HG03342 (cell line): ENCODE measurements around the gene MPPED2.

Source experiments
- ATAC-seq: cut with Tn5 transposase; IDR thresholded peaks from one replicate; pipeline ENCODE4 v1.9.1; 2021; ENCODE audit warnings: mild to moderate bottlenecking, moderate library complexity; ENCODE audit not compliant: unreplicated experiment

The MPPED2 gene

GRCh38 chr11:30488304-30488998 is 97.7 kb downstream of the MPPED2 start:
- no peak for ATAC-seq

DNA sequence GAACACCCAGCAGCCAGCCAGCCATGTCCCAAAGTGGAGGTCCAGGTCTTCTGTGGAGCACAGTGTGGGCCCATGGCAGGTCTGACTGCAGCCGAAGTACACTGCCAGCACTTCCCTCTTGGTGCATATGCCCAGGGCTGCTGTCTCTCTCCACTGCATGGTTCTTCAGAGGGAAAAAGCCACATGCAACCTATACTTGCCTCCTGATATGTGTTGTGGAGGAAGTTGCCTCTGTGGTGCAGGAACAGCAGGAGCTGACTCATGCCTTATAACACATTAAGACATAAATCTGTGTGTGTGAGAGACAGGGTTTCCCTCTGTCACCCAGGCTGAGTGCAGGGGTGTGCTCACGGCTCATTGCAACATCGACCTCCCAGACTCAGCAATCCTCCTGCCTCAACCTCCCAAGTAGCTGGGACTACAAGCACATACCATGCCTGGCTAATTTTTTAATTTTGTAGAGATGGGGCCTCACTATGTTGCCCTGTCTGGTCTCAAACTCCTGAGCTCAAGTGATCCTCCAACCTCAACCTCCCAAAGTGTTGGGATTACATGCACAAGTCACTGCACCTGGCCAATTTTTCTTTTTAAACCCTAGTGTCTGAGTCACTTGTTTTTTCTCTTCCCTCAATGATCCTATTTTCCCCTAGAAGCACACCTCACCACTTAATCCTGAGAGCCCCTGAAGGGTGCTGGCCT is 98.8 kb downstream of the MPPED2 start:
- no peak for ATAC-seq

DNA sequence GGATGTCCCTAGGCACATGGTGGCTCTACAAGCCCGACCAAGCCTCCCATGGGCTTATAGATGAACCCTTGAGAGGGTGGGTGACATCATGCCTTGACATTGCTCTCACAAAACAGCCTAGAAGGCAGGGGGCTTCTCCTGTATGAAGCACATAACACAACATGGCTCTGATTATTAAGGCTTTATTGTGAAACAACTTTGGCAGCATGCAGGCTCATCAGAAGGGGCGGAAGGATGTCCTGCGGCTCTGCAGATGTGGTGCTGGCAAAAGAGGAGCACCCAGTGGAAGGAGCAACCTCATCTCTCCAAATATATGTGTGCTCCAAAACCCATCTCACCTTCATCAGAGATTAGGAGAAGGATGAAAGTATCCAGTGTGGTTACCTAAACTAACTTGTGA is 100.4 kb downstream of the MPPED2 start:
- no peak for ATAC-seq

DNA sequence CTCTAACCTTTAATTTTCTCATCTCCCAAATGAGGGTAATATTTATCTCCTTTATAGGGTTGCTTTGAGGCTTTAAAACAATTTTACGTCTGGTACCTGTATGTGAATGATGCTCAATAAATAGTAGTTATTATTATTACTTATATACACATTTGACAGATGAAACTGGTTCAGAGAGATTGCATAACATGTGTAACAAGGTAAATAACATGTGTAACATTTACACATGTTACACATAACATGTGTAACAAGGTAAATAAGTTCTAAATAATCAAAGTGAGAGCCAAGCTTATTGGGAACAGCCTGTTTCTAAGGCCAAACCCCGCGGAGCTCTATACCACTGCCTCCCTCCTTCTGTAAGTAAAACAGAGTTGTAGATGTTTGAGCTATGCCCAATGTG is 100.9 kb downstream of the MPPED2 start:
- ATAC-seq: no peak

DNA sequence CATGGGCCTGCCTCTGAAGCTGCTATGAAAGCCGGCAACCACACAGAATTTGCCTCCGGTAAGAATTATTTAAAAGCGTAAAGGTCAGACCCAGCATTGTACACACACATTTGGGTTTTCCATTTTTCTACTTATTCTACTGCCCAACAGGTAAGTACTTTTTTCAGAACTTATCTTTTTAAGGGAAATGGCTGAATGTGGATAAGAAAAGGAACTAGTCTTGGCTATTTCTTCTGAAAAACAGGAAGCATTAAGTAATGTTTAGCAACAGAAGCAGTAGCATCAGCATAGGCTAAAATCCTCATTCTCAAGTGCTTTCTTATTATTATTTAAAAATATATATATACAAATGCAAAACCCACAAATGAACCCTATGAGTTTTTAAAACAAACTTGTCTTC is 103.1 kb downstream of the MPPED2 start:
- ATAC-seq: no peak

- ATAC-seq: no peak
Measured at GRCh38 chr11:30481796-30482195, 104.4 kb downstream of the MPPED2 start.

DNA sequence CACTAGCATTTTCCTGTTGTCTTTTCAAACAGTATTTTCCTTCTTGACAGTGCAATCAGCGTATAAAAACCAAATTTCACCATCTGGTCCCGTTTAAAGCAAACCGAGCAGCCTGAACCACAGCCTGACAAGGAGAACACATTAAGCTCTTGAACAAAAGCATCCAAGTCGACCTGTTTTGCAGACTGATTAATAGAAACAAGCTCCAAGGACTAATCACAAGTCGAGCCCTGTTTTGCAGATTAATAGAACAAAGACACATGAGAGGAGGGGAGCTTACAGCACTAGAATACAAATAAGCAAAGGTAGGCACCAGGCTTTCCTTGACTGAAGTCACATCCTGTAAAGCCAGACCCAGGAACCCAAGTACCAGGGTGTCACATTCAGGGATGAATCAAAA is 104.8 kb downstream of the MPPED2 start:
- no peak for ATAC-seq

DNA sequence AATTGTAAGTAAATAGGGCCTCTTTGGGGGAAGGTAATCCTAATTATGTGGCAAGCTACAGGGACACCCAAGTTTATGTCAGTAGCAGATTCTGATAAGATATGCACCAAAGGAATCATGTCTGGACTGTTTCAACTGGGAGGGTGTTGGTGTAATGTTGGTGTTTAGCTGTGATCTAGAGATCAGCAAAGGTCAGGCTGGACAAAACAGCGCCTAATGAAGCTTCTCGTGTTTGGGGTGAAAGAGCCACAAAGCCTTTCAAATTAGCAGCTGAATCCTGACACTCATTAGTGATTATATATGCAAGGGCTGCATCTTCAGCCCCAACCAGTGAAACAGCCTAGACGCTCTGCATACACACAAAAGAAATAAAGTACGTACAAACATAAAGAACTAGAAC is 106.3 kb downstream of the MPPED2 start:
- no peak for ATAC-seq

- no peak for ATAC-seq
Measured at GRCh38 chr11:30478923-30479322, 107.2 kb downstream of the MPPED2 start.

DNA sequence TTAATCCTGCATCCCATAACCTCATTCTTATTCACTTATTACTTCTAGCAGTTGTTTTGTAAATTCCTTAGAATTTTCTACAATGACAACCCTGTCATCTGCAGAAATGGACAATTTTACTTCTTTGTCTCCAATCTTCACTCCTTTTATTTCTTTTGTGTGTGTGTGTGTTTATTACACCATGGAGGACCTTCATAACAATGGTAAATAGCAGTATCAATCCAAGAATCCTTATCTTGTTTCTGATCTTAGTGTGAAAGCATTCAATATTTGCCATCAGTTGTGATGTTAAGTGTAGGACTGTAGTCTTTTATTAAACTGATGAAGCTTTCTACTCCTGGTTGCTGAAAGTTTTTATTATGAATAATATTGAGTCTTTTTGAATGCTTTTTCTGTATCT is 109.1 kb downstream of the MPPED2 start:
- ATAC-seq: no peak

GRCh38 chr11:30474151-30474954 is 111.8 kb downstream of the MPPED2 start:
- no peak for ATAC-seq

GRCh38 chr11:30471244-30471643 is 114.9 kb downstream of the MPPED2 start:
- ATAC-seq: no peak

DNA sequence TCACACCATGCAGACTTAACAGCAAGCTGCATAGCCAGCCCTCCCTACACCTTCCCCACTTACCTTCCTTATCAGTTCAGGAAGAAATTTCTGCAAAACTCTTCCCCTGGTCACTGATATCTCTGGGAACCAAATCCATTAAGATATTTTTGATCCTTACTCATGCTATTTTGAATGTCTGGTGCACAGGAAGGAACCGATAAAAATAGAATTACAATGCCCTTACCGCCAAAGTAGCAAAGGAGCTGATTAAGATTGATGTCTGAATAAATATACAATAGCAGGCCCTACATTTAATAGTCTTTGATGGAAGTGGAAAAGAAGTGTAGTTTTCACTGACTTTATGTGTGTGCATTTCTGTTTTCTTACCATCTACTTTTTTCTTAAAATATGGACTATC is 117.3 kb downstream of the MPPED2 start:
- ATAC-seq: no peak

DNA sequence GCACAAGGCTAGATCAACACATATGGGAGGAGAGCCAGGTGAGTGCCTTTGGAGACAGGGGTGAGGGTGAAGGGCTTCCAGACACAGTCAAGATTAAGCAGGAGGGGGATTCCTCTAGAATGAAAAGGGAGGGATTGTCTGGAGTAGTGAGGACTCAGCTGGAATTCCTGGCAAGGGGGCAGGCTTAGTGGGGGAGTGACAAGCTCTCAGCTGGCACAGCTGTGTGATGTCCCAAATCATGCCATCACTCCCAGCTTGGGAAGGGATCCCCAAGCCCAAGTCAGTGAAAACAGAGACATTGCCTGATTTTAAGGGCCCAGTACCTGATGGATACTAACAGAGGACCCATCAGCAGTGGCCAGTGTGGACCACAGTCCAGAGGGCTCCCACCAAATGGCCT is 119.0 kb downstream of the MPPED2 start:
- no peak for ATAC-seq

- ATAC-seq: no peak
Measured at GRCh38 chr11:30465623-30466022, 120.5 kb downstream of the MPPED2 start.

DNA sequence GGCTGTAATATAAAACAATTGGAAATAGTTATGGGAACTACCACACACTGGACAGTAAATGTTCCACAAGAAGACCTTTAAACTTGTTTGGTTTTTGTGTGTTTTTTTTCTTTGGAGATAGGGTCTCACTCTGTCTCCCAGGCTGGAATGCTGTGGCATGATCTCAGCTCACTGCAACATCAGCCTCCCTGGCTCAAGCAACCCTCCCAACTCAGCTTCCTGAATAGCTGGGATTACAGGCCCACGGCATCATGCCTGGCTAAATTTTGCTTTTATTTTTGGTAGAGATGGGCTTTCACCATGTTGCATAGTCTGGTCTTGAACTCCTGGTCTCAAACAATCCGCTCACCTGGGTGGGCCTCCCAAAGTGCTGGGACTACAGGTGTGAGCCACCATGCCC is 121.0 kb downstream of the MPPED2 start:
- no peak for ATAC-seq

DNA sequence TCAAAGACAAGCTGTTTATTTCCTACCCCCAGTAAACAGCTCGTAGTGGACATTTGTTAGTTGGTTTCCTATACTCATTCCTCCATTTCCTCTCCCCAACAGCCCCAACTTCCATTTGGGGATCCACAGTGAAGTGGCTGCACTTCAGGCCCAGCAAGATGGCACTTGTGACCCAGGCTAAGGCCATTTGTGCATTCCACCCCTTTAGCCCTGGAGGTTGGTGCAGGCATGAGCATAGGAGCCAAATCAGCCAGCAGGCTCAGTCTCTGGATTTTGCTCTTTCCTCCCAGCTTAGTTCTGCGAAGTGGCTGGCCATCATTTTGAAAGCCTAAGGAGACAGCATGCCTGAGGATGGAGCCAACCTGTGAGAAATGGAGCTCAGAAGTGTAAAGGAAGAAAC is 122.9 kb downstream of the MPPED2 start:
- no peak for ATAC-seq

- ATAC-seq: no peak
Measured at GRCh38 chr11:30462421-30462820, 123.7 kb downstream of the MPPED2 start.

- ATAC-seq: no peak
Measured at GRCh38 chr11:30459821-30460220, 126.3 kb downstream of the MPPED2 start.

GRCh38 chr11:30459306-30459705 is 126.8 kb downstream of the MPPED2 start:
- ATAC-seq: no peak

DNA sequence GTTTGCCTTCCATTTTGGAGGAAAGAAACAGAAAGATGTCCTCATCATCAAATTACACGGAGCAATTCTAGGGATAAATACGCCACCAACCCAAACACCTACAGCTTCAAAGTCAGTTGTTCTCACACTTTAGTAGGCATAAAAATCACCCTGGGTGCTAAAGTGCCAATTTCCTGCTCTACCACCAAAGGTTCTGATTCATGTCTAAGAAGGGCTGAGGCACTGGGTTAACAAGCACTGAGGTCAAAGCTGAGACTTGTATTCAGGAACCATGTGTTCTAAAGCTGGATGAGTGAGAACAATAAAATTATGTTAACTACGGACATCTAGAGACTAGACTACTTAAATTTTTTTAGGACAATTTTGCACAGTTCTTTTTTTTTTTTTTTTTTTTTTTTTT is 127.6 kb downstream of the MPPED2 start:
- ATAC-seq: no peak

DNA sequence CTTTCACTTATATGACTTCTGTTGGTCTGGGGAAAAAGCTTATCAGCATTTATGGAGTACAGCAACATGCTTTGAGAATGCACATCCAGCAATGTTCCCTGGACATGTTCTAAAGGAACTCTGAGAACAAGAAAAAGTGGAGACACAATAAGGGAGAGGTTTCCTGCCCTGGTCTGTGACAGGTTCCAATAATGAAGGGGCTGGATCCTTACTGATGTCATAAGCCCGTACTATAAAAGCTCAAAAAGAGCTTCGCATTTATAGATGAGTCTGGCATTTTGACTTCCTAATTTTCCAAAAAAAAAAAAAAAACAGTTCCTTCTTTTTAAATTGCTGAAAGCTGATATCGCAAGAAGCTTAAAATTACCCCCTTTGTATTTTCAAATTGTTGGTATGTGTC is 129.1 kb downstream of the MPPED2 start:
- no peak for ATAC-seq
